K562 (cell line): ENCODE data around the gene USB1. TPM values are rescaled to one million over a fixed set of nuclear protein-coding genes. Genes with fewer than 3 reads are reported as not detected.

Experiments used
- ATAC-seq: fragments of 200-7000 bp; cut with Tn5 transposase; 3 replicates; pipeline ENCODE4 v1.9.1; 2020; ENCODE audit warnings: moderate library complexity
- BruUV-seq: library from RNA; stranded (reverse); fragments of 400-500 nt; replicated peaks from 2 replicates; lab custom pipeline; 2021; lab: Mats Ljungman, UMichigan
- CTCF ChIA-PET: fragments of 300-600 bp; formaldehyde crosslinking; extraction: SDS; loops from one replicate; lab custom pipeline; 2021; ENCODE audit warnings: low intra/inter-chr PET ratio; lab: Yijun Ruan, JAX
- POLR2A ChIA-PET: fragments of 300-600, 350-650 bp; sonication (Branson Sonifier 250); formaldehyde crosslinking; extraction: SDS; loops from one replicate; lab custom pipeline; 2021; ENCODE audit warnings: antibody characterized with exemption, inconsistent platforms; lab: Yijun Ruan, JAX
- DNase-seq, 4 experiments: peaks; one replicate each; pipeline versions ENCODE4 v3.0.0 to v3.0.0-alpha.2; 2011 to 2018; ENCODE audit warnings: low spot score in 3 of 4, mixed read lengths in 3 of 4; ENCODE audit errors: extremely low read depth in 1 of 4
- FAIRE-seq: peaks from 2 replicates; lab custom pipeline; 2011; peaks lifted over from hg19 to GRCh38; lab: Jason Lieb, UNC
- H2AFZ ChIP-seq: 2 replicates; pipeline ENCODE4 v1.6.0; 2011; ENCODE audit warnings: low read depth, low read length, control low read depth, inconsistent platforms
- H3K27ac ChIP-seq: fragments of 200-600 bp; 3 replicates; pipeline ENCODE4 v1.8.0; 2011; ENCODE audit warnings: low read depth, mild to moderate bottlenecking, control low read depth, inconsistent platforms, low read length, moderate library complexity, mixed read lengths; ENCODE audit errors: extremely low read depth
- H3K27me3 ChIP-seq, 2 experiments: fragments of 300-600 bp in 1 of 2; 2 replicates in 1 of 2; 3 replicates in 1 of 2; pipeline versions ENCODE4 v1.6.0 to v1.8.0; 2011; ENCODE audit warnings: inconsistent platforms in 2 of 2, low read length in 2 of 2, mild to moderate bottlenecking in 1 of 2, mixed read lengths in 1 of 2, moderate library complexity in 1 of 2; ENCODE audit not compliant: control insufficient read depth in 2 of 2, insufficient read depth in 2 of 2
- H3K36me3 ChIP-seq: fragments of 300-600 bp; 3 replicates; pipeline ENCODE4 v1.8.0; 2011; ENCODE audit warnings: mild to moderate bottlenecking, low read length, inconsistent platforms; ENCODE audit not compliant: control insufficient read depth, insufficient read depth
- H3K4me1 ChIP-seq, 2 experiments: fragments of 200-600 bp in 1 of 2; replicated peaks in 1 of 2; 2 replicates in 1 of 2; 3 replicates in 1 of 2; pipeline versions ENCODE4 v1.5.1 to v1.8.0; 2011; ENCODE audit warnings: inconsistent platforms in 2 of 2, low read length in 2 of 2, mild to moderate bottlenecking in 1 of 2, mixed read lengths in 1 of 2, moderate library complexity in 1 of 2; ENCODE audit not compliant: control insufficient read depth in 2 of 2, insufficient read depth in 2 of 2
- H3K4me2 ChIP-seq: 2 replicates; pipeline ENCODE4 v1.6.1; 2011; ENCODE audit warnings: low read length, control low read depth, inconsistent platforms, mixed read lengths; ENCODE audit not compliant: insufficient read depth
- H3K4me3 ChIP-seq: fragments of 200-600 bp; sonication (generic), shearing (Covaris generic); 2 replicates; pipeline ENCODE4 v1.5.1; 2016; ENCODE audit warnings: control low read depth, inconsistent platforms
- H3K79me2 ChIP-seq: fragments of 200-600 bp; 3 replicates; pipeline ENCODE4 v1.8.0; 2011; ENCODE audit warnings: low read length, inconsistent platforms; ENCODE audit not compliant: control insufficient read depth, insufficient read depth
- H3K9ac ChIP-seq, 2 experiments: 2 replicates each; pipeline versions ENCODE4 v1.6.0 to v1.6.1; 2011; ENCODE audit warnings: low read depth in 2 of 2, low read length in 2 of 2, control low read depth in 1 of 2, inconsistent platforms in 1 of 2, mild to moderate bottlenecking in 1 of 2, mixed read lengths in 1 of 2; ENCODE audit not compliant: insufficient read depth in 1 of 2
- H3K9me1 ChIP-seq: one replicate; pipeline ENCODE4 v1.6.0; 2011; ENCODE audit warnings: inconsistent platforms, mild to moderate bottlenecking, low read length, moderate library complexity; ENCODE audit not compliant: control insufficient read depth, insufficient read depth
- H3K9me3 ChIP-seq: replicated peaks from 2 replicates; pipeline ENCODE4 v1.5.1; 2011; ENCODE audit warnings: low read depth, low read length, inconsistent platforms; ENCODE audit not compliant: control insufficient read depth, insufficient read depth
- H4K20me1 ChIP-seq: replicated peaks from 2 replicates; pipeline ENCODE4 v1.6.1; 2011; ENCODE audit warnings: low read length, inconsistent platforms, mixed read lengths; ENCODE audit not compliant: control insufficient read depth, insufficient read depth
- ADNP ChIP-seq: fragments of 200-800 bp; sonication (Bioruptor generic); IDR thresholded peaks from 2 replicates; pipeline ENCODE4 v1.6.1; 2016; ENCODE audit warnings: missing genetic modification characterization, missing compliant biosample characterization
- HNRNPK ChIP-seq: fragments of 200-400 bp; formaldehyde crosslinking; IDR thresholded peaks from one replicate; pipeline ENCODE4 v1.6.1; 2018; ENCODE audit warnings: mild to moderate bottlenecking, low read depth, low read length; ENCODE audit not compliant: poor library complexity, severe bottlenecking
- KLF16 ChIP-seq: IDR thresholded peaks from 2 replicates; pipeline ENCODE4 v1.6.1; 2016; ENCODE audit warnings: antibody characterized with exemption
- MCM2 ChIP-seq: fragments of 450-650 bp; IDR thresholded peaks from 2 replicates; pipeline ENCODE4 v1.6.1; 2017; ENCODE audit warnings: low read depth, mild to moderate bottlenecking
- NEUROD1 ChIP-seq: fragments of 150-350 bp; IDR thresholded peaks from 2 replicates; pipeline ENCODE4 v1.6.1; 2014; ENCODE audit warnings: borderline replicate concordance, low read length, low read depth; ENCODE audit not compliant: partially characterized antibody
- PPARD ChIP-seq: fragments of 250-450 bp; sonication (Bioruptor Pico); IDR thresholded peaks from 2 replicates; pipeline ENCODE4 v1.8.0; 2022; ENCODE audit warnings: inconsistent platforms, mild to moderate bottlenecking, moderate library complexity
- SMAD3 ChIP-seq: fragments of 450-650 bp; formaldehyde crosslinking; conservative IDR thresholded peaks from 2 replicates; pipeline ENCODE4 v1.4.0; 2020; ENCODE audit warnings: mild to moderate bottlenecking
- TAF1 ChIP-seq: IDR thresholded peaks from 2 replicates; pipeline ENCODE4 v1.6.1; 2011; ENCODE audit warnings: mild to moderate bottlenecking, low read length, moderate library complexity; ENCODE audit not compliant: insufficient read depth, control insufficient read depth, severe bottlenecking; ENCODE audit errors: extremely low read depth
- TARDBP ChIP-seq: fragments of 450-650 bp; IDR thresholded peaks from 2 replicates; pipeline ENCODE4 v1.6.1; 2016
- ZFX ChIP-seq: sonication (generic); formaldehyde crosslinking; IDR thresholded peaks from 2 replicates; pipeline ENCODE4 v1.8.0; 2022; ENCODE audit warnings: mild to moderate bottlenecking, missing genetic modification reagents, moderate library complexity
- ZNF311 ChIP-seq: fragments of 250-450 bp; sonication (Bioruptor Pico); IDR thresholded peaks from 2 replicates; pipeline ENCODE4 v1.4.0; 2020; ENCODE audit warnings: mild to moderate bottlenecking, moderate library complexity
- ZNF431 ChIP-seq: sonication (generic); formaldehyde crosslinking; IDR thresholded peaks from 2 replicates; pipeline ENCODE4 v1.8.0; 2022; ENCODE audit warnings: mild to moderate bottlenecking, missing genetic modification reagents
- WGBS: fragments of 100-300 bp; shearing (Covaris generic); methylation state at CpG from one replicate; pipeline ENCODE4 v1.1.6; 2016; ENCODE audit warnings: low coverage, mixed read lengths; ENCODE audit not compliant: insufficient coverage; ENCODE audit errors: missing lambda C conversion rate; 5-methylcytosine and 5-hydroxymethylcytosine counted together
- in situ Hi-C: fragments of 300-500 bp; cut with MboI; formaldehyde crosslinking; loops from 4 replicates; pipeline ENCODE4 v1.15.0; 2018; ENCODE audit warnings: inconsistent platforms, mixed read lengths
- intact Hi-C: fragments of 100-400 bp; cut with micrococcal nuclease; formaldehyde crosslinking; loops from 2 replicates; pipeline ENCODE4 v1.14.2; 2022
- polyA plus RNA-seq, 8 experiments: library from polyadenylated mRNA; depleted of rRNA in 4 of 8; stranded (reverse) in 5 of 8; unstranded in 3 of 8; fragments of >200 nt; fragmentation: Nextera tagmentation in 2 of 8; fragmentation: Illumina TruSeq in 1 of 8; extraction: Ambion mirVana in 2 of 8; extraction: Trizol in 1 of 8; gene quantifications; 2 replicates each; pipeline versions ENCODE4 v1.2.1 to v1.2.3, GENCODE V29; 2011 to 2014; ENCODE audit warnings: inconsistent platforms in 1 of 8, missing spikeins in 1 of 8
- total RNA-seq, 7 experiments: library from RNA; depleted of rRNA in 6 of 7; stranded (reverse); fragments of >200 nt in 6 of 7; fragmentation: Illumina TruSeq in 2 of 7; extraction: Trizol in 2 of 7; gene quantifications; 2 replicates each; pipeline versions ENCODE4 v1.2.1 to v1.2.3, GENCODE V29; 2011 to 2021; ENCODE audit warnings: low replicate concordance in 1 of 7

The USB1 gene
- total and polyA plus RNA-seq, 9 of the 15 experiments (the other 6 are each of a cell fraction or from before 2014, with no cell fraction given): 11.6 to 73.6 (median 19.4) TPM

GRCh38 chr16:58012481-58012880 is 11.3 kb downstream of the USB1 start:
- no peak overlapping the region for H2AFZ ChIP-seq
- FAIRE-seq (no peak), ATAC-seq (no peak), DNase-seq (no peak)
- intact Hi-C loops (no loop called here), in situ Hi-C loops (loop anchor here (10.0 kb wide), 2 partner anchors 112 to 282 kb away; partner anchors contain the start of genes CFAP20 and PRSS54)
- ChIA-PET POLR2A (interaction anchor here (0.6 kb wide), 1 partner anchor 296 kb away, joined by 3 read pairs; no protein-coding TSS in a partner anchor), CTCF (no interaction called here)
- H3K9me1 ChIP-seq: peaks cover 2% of the 10 kb centered on the region
- H3K36me3 ChIP-seq: peaks cover 48% of the 10 kb centered on the region; the same call in 2 of the 3 replicates
- no peaks in the 10 kb centered on the region for H3K9me3 ChIP-seq
- WGBS: 86% methylated on average over 8 of the region's 9 CpGs
- H3K4me3 ChIP-seq: no peak overlapping the region
- H3K9ac ChIP-seq: no peak overlapping the region
- no peak for TF ChIP-seq MCM2
- no peak for TF ChIP-seq ZNF311 (CRISPR knock-in tag)
- TF ChIP-seq TAF1: no peak
- TF ChIP-seq PPARD (CRISPR knock-in tag): no peak
- TF ChIP-seq NEUROD1: no peak
- no peak for TF ChIP-seq TARDBP
- no peak for TF ChIP-seq ADNP
- TF ChIP-seq SMAD3 (CRISPR knock-in tag): no peak
- no peak for TF ChIP-seq ZNF431
- no peak for TF ChIP-seq ZFX (CRISPR knock-in tag)
- TF ChIP-seq KLF16: no peak
- TF ChIP-seq HNRNPK: no peak
- TF ChIP-seq, all 486 proteins: peak for 0
- H3K79me2 ChIP-seq: no peaks in the 10 kb centered on the region; the same call in 2 of the 3 replicates
- no peaks in the 10 kb centered on the region for H3K27me3 ChIP-seq
- no peaks in the 10 kb centered on the region for H3K4me1 ChIP-seq
- no peaks in the 10 kb centered on the region for H4K20me1 ChIP-seq
- no peak overlapping the region for H3K4me2 ChIP-seq
- no peak overlapping the region for H3K27ac ChIP-seq
- no TSS peak for BruUV-seq
